Mammary epithelial cell (primary cell): ENCODE results near the gene ALOXE3.

ENCODE experiments used
- CTCF ChIP-seq, 2 donors: IDR thresholded peaks in 1 of 2; conservative IDR thresholded peaks in 1 of 2; 2 replicates each; pipeline ENCODE4 v1.5.1; 2011 to 2012; ENCODE audit warnings: inconsistent platforms in 2 of 2, low read length in 2 of 2, mild to moderate bottlenecking in 2 of 2, control low read depth in 1 of 2, low read depth in 1 of 2; ENCODE audit not compliant: insufficient read depth in 1 of 2; ENCODE audit errors: extremely low read depth in 1 of 2
- EZH2 ChIP-seq: IDR thresholded peaks from 2 replicates; pipeline ENCODE4 v1.6.1; 2012; ENCODE audit warnings: low read length, inconsistent platforms, borderline replicate concordance

GRCh38 chr17:8118769-8119580 is 661 bp upstream of the ALOXE3 start:
- TF ChIP-seq CTCF (conservative IDR thresholded peaks at IDR 0.05 in 1 of 2, IDR thresholded peaks at IDR 0.05 in 1 of 2; ENCODE audit: extremely low read depth in 1 of 2, insufficient read depth in 1 of 2, low read depth in 1 of 2, low read length in 2 of 2) (peak; percentile 61 to 85), EZH2 (no peak)
